Measurements from ENCODE around the gene MATK.

DNA sequence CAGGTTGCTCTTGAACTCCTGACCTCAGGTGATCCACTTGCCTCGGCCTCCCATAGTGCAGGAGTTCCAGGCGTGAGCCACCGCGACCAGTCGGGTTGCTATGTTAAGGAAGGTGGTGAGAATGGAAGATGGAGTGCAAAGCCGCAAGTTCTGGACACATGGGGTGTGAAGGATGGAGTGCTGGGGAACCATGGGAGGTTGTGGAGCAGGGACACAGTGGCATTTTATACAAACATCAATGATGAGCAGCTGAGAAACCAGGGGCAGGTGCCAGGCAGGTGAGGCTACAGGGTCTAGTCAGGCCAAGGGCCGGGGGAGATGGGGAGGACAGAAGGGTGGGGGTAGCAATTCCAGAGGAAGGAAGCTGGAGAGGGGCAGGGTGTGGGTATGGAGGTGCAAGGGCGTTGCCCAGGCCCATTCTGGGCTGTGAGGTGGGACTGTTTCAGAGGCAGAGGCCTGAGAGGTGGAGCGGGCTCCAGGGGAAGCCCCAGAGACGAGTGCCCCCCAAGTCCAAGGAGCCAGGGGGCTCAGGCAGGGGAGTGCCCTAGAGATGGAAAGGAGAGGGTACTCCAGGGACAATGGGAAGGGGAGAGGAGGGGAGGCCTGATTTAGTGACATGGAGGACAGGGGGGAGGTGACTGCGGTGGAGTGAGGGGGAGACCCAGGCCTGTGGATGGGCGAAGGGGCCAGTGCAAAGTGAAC lies 12.2 kb downstream of the MATK start:
- TF ChIP-seq, protein P1, sequence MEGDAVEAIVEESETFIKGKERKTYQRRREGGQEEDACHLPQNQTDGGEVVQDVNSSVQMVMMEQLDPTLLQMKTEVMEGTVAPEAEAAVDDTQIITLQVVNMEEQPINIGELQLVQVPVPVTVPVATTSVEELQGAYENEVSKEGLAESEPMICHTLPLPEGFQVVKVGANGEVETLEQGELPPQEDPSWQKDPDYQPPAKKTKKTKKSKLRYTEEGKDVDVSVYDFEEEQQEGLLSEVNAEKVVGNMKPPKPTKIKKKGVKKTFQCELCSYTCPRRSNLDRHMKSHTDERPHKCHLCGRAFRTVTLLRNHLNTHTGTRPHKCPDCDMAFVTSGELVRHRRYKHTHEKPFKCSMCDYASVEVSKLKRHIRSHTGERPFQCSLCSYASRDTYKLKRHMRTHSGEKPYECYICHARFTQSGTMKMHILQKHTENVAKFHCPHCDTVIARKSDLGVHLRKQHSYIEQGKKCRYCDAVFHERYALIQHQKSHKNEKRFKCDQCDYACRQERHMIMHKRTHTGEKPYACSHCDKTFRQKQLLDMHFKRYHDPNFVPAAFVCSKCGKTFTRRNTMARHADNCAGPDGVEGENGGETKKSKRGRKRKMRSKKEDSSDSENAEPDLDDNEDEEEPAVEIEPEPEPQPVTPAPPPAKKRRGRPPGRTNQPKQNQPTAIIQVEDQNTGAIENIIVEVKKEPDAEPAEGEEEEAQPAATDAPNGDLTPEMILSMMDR (IDR thresholded peaks at IDR 0.05), result no peak
- no peak for TF ChIP-seq POLR2A (IDR thresholded peaks at IDR 0.05)
